Transverse colon (tissue), 4 donors: ENCODE data around the gene ERC2.

Experiments
- CTCF ChIP-seq, 5 experiments: fragments of 200-600 bp in 3 of 5; fragments of 450-650 bp in 2 of 5; sonication (generic) in 3 of 5; IDR thresholded peaks; 1 replicate in 2 of 5; 2 replicates in 3 of 5; pipeline ENCODE4 v1.5.1; 2016 to 2017; ENCODE audit warnings: antibody characterized with exemption in 5 of 5, inconsistent platforms in 3 of 5, mild to moderate bottlenecking in 2 of 5, moderate library complexity in 1 of 5
- POLR2AphosphoS5 ChIP-seq, 3 donors: sonication (generic); formaldehyde crosslinking; IDR thresholded peaks; one replicate each; pipeline ENCODE4 v1.6.1; 2016; ENCODE audit warnings: antibody characterized with exemption in 3 of 3

GRCh38 chr3:55701997-55702396 is 766.3 kb downstream of the ERC2 start:
- TF ChIP-seq CTCF (IDR thresholded peaks at IDR 0.05) (no peak), POLR2AphosphoS5 (IDR thresholded peaks at IDR 0.05) (peak in 1 of 3 donors; percentile 19)
